Colon (tissue), 2 donors: ENCODE measurements around the gene EPS15.
"Not testable (repeated sequence)": the region's sequence is repeated elsewhere in the genome, so short reads cannot be mapped to it uniquely, and the experiment has no call there.

Source experiments
- FAIRE-seq: peaks from 2 replicates; lab custom pipeline; 2012; peaks lifted over from hg19 to GRCh38; lab: Jason Lieb, UNC
- donor health status: control.
- donor health status: control.

Gene EPS15

DNA sequence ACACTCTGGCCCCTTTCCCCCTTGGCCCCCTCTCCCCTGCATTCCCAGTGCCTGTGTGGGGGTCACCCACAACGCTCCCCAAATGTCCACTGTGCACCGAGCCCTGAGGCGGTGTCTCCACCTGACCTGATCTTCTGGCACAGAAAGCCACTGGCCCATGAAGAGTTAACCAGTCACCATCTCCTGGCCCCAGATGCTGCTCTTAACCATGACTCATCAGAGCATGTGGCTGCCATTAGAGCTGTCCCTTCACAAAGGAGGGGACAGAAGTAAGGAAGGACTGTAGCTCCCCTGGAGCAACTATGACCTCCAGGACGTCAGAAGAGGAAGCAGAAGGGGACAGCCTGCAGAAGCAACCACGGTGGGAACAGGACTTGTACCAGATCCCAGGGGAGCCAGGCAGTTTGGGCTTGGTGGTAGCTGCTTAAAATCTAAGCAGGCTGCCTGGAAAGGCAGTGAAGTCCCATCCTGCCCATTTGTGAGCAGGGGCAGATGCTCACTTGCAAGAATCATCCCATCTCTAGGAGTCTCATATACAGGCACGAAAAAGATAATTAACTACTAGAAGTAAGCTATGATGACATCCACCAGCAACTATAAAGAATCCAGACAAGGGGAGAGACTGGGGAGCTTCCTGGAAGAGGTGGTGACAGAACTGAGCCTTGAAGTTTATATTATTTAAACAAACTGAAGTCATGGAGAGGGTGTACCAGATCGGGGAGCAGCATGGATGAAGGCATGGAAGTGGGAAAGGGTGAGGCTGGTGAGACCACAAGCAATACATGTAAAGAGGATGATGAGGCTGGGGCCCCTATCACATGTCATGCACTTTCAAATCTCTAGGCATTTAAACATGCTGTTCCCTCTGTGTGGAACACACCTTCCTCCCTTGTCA, 187.6 kb downstream of the EPS15 start:
- no peak for FAIRE-seq

DNA sequence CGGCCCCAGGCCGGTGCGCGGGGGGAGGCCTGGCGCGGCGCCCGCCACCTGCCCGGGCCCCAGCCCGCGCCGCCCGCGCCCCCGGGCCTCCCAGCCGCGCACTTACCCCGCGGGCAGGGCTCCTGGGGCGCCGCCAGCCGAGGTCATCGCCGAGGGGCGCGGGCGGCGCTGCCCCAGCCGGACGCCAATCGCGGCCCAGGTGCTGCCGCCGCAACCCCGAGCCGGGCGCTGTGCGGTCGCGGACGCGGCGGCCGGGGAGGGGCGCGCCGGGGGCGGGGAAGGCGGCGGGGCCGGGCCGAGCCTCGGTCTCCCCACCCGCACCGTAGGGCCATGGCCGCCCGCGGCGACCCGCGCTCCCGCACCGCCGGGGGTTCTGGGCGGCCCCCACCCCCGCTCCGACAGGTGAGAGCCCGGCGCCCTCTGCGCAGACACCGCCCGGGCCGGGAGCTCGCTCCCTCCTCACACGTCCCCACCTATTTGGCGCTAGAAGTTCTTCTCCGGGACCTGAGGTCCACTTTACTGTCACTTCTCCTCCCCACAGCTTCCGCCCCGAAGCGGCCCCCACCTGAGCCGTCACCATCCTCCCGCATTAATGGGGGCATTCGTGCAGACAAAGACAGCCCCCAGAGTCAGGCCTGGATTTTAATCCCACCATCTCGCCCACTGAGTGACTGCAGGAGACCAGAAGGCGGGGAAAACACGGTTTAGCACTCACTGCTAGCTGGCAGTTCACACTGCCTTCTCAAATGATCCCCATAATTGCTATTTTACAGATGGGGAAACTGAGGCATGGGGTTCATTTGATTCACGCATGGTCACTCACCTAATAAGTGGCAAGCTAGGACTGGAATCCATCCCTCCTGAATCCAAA, 188.5 kb downstream of the EPS15 start, which contains the start of gene TTC39A:
TTC39A (minus strand) TSS at position 232 of the 871 bp plus-strand sequence; CDS start at position 147, 85 bp downstream.
- FAIRE-seq = no peak

DNA sequence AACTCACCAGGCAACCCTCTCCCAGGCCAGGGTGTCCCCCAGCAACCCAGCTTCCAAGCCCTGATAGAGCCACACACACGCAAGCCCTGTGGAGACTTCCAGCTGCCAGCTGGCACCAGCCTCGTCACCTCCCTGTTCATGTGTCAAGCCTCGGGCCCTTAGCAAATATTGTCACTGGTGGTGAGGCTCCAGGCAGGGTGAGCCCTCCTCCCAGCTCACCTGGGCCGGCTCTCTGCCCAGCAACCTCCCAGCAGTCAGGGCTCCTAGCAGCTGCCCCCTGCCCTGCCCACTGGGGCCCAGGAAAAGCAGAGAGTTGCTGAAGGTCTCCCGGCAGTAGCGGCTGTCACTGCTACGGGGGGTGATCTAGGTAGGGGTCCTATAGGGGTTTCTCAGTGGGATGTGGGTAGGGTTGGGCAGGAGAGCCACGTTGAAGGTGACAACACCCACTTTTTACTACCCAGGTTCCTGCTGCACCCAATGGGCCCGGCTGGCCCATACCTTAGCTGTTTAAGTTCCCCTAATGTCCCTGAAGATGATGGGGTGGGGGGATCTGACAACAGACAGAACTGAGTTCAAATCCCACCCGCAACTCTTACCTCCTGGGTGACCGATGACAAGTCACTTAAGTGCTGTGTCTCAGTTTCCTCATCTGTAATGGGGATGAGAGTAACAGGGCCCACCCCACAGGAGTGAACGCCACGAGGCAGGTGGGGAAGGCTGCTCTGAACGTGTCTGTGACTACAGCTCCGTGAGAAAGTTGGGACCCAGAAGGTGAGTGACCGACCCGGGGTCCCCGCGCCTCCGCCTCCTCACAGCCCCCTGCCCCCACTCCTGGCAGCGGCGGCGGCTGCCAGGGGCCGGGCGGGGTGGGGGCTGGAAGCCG, 189.4 kb downstream of the EPS15 start:
- FAIRE-seq = no peak

DNA sequence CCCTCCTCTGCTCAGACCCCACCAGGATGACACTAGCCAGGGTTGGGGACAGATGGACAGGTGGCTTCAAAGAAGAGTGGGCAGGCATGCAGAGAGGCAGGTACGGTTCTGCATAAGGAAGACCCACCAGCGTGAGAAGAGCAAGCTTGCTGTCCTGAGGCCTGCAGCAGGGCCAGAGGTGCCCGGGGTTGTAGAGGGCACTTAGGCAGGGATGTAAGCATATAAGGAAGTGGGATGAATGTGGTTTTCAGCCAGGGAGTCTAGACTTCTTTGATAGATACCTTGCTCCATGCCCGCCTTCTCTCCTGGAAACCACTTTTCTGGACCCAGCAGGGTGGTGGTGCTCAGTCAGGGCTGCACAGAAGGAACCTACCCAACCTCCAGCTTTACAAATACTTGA, 190.1 kb downstream of the EPS15 start:
- FAIRE-seq = no peak

DNA sequence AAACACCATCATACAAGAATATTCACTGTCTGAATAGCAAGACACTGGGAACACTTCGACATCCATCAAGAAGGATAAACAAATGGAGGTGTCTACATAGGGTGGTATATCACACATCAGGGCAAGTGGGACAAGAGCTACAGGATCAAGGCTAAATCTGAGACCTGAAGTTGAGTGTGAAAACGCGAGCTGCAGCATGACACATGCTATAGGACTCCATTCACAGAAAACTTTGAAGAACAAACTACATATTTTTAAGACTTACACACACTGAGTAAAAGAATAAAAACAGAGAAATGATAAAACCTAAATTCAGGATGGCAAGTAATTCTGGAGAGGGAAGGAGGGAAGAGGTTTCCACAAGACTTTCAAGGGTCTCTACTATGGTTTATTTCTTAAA, 190.8 kb downstream of the EPS15 start:
- no peak for FAIRE-seq

DNA sequence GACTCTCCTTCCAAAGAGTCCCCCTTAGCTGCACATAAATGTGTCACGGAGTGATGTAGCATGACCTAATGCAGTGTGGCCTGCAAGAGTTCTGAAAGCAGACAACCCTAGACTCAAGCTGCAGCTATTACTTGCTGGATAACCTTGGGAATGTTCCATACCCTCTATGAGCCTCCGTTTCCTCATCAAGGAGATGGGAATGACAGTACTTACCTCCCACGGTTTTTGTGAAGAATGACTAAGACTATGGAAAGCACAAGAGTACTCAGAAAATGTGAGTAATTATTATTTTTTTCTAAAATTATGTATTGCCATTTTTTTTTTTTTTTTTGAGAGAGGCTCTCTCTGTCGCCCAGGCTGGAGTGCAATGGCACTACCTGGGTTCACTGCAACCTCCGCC, 191.7 kb downstream of the EPS15 start:
- FAIRE-seq = no peak

DNA sequence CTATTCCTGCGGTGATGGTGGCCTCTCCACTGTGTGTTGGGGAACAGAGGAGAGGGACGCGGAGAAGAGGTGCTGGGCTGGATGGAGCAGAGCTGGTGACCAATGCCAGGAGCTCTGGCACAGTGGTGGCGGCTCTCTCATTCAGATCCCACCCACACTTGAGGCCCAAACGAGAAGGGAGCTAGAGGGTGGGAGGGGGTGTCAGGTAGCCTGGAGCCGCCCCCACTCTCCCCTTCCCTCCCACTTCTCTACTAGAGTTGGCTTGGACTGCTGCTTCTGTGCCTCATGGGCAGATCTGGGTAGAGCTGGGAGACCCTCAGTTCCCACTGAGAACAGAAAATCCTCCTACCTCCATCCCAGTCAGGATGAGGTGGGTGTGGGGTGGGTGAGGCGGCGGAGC, 192.2 kb downstream of the EPS15 start:
- no peak for FAIRE-seq

DNA sequence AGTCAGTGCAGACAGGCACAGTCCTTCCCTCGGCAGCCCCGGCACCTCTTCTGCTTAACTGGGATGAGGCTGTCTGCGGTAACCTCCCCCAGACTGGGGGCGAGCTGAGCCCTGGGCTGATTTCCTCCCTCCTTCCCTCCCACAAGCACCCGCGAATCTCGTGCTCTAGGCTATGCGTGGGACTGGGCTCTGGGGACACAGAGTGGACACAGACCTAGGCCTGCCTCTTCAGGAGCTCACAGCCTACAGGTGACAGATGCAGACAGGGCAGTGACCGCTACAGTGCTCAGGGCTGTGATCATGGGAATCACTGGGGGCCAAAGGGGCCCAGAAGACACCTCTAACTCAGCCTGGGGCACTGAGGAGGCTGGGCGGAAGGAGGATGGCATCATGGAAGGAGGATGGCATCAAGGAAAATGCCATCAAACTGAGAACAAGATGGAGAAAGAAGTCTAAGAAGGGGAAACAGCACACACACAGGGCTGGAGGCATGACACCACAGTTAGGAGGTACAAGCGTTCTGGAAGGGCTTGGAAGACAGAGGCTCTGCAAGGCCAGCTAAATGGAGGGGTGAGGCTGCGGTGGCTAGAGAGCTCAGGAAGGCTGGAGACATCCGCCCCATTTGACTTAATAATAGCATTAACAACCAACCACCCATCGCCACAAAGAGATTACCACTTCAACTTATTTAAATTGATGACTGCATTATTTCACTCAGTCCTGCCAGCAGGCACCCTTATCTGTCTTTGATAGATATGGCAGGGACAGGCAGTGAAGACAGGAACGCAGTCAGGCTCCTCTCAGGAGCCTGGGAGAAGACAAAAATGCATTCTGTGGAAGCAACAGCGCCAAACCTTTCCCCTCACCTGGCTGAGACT, 192.9 kb downstream of the EPS15 start:
- FAIRE-seq = no peak

DNA sequence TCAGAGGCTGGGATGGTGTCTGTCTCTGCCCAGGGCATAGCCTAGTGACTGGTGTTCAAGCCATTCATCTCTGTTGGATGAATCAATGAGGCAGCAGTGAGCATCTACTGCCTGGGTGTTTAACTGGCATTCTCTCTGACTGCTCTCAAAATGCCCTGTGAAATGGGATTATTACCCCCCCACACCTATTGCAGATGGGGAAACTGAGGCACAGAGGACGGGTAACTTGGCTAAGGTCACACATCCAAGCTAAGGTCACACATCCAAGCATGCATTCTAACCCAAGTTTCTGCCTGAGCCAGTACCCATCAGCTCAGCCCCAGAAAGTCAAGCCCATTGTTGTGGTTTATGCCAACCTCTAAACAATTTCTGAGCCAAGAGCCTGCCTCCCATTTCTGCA, 193.7 kb downstream of the EPS15 start:
- no peak for FAIRE-seq

DNA sequence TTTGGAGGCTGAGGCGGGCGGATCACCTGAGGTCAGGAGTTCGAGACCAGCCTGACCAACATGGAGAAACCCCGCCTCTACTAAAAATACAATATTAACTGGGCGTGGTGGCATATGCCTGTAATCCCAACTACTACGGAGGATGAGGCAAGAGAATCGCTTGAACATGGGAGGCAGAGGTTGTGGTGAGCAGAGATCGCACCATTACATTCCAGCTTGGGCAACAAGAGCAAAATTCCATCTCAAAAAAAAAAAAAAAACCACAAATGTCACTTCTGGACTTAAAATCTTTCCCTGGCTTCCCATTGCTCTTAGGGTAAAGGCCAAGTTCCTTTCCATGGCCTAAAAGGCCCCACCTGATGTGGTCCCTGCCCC, 194.1 kb downstream of the EPS15 start:
- not testable (repeated sequence) for FAIRE-seq

DNA sequence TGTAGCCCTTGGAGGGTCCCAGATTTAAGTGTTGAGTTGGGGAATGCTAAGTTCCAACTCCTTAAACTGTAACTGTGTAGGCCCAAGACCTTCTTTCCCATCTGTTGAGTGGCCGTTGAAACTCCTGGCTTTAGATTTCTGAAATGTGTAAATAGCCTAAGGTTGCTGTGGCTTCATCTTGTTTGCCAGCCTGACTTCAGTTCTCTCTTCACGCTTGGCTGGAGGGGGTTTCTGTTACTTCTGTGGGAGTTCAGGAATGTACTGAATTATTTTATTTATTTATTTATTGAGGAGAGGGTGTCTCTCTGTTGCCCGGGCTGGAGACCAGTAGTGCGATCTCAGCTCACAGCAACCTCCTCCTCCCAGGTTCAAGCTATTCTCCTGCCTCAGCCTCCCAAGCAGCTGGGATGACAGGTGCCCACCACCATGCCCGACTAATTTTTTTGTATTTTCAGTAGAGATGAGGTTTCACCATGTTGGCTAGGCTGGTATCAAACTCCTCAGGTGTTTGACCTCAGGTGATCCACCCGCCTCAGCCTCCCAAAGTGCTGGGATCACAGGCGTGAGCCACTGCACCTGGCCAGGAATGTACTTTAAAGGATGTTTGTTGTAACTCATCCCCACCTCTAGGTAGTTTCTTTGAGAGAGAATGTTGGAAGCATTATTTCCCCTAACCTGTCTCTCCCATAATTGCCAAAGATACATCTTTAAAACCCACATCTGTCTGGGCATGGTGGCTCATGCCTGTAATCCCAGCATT, 194.6 kb downstream of the EPS15 start:
- no peak for FAIRE-seq

DNA sequence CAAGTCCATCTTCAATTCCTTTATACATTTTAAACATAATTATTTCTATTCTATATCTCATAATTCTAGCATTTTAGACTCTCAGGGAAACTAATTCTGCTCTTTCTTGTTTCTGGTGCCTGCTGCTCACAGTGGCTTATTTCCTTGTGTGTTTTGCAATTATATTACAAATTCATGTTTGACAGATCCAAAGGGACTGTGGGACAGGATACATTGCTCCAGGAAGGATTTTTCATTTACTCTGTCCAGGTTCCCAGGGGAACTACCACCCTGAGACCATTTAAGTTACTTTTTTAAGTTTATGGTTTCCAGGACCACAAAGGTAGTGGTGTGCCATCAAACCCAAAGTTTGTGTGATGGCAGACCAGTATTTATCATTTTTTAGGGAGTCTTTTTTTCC, 195.3 kb downstream of the EPS15 start:
- FAIRE-seq = no peak

DNA sequence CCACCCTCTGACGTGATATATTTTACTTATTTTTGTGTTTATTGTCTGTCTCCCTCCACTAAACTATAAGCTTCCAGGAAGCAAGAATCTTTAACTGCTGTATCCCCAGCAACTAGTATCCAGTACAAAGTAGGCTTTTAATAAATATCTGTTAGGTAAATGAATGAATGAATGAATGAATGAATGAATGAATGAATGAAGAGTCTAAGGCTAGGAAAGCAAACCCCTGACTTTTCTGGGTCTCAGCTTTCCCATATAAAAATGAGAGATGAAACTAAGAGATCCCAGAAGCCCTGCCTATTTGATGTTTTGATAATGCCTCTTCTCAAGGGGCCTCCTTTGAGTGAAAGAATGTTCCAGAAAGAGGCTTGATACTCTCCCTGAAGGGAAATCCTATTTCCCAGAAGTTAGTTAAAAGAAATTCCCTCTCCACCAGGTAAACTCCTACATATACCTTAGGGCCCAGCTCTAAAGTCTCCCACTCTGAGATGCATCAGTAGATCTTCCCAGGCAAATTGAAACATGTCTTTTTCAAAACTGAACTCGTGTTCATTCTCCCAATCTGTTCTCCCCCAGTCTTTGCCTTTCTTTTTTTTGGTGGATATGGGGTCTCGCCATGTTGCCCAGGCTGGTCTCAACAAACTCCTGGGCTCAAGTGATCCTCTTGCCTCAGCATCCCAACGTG, 196.5 kb downstream of the EPS15 start:
- FAIRE-seq = no peak

DNA sequence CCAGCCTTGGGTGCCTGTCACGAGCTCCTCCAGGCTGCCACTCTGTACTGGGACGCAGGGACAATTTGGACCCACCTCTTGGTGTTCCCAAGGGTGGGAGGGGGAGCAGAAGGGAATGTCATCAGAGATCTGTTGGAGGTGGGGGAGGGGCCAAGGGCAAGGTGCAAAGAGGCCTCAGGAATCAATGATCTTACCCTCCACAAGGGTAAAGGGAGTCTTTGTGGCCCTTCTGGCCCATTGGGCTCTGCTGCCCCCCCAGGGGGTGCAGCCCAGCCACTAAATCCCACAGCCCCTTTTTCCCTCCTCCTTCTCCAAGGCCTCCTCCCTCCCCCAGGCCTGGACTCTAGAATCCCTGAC, 197.2 kb downstream of the EPS15 start:
- FAIRE-seq = no peak

DNA sequence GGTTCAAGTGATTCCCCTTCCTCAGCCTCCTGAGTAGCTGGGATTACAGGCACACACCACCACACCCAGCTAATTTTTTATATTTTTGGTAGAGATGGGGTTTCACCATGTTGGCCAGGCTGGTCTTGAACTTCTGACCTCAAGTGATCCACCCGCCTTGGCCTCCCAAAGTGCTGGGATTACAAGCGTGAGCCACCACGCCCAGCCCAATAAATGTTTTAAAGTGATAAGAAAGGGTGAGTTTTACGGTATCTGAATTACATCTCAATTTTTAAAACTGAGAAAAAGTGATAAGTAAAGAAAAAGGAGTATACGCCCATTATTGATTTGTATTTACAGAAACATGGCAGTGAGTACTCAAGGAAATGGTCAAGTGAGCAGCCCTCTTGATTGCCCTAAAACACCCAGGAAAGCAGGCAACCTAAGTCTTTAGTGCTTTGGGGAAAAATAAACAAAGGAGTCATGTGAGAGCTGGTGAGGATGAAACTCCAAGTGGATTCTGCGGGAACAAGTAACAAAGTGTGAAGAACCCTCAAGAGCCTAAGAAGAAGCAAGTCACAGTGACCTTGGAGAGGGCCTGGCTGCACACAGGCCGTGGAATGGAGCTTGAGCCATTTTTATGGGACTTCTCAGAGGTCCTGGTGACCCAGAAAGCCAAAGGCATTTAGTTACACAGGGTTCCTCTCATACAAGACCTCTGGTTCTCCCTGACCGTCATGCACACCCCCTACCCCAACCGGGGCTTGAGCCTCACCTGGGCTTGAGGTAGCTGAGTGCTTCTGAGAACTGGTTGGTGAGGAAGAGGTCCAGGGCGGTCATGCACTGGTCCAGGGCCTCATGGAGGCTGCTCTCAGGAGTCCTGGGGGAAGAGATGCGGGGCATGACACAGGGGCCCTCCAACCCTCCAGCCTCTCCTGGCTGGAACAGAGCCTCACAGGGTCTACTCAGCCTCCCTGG, 197.8 kb downstream of the EPS15 start:
- no peak for FAIRE-seq

DNA sequence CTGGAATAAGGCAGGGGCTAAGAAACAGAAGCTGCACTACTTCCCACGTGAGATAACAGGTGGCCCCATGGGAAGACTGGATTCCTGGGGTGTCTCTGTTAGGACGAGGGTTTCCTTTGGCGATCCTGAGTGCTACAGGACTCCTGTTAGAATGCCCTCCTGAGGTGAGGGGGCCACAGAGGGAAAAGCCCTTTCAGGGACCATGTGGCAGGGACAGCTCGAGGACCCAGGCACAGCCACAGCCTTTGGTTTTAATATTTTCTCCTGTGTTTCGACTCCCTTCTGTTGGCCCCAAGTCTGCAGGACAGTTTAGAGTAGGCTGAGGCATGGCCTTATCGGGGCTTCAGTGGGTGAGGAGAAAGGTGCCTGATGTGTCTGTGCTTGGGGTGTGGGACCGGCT, 201.3 kb downstream of the EPS15 start:
- FAIRE-seq = no peak

DNA sequence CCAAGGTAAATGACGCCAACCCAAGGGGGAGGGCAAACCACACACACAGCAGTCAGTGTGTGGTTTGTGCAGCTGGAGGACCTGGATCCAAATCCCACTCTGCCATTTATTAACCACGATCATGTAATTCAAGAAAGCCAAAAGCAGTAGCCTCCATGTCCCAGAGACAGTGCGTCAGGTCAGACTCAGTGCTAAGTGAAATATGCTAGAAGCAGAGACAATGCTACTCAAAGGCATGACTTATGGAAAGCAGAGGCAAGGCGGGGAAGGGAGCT, 202.3 kb downstream of the EPS15 start:
- FAIRE-seq = no peak

DNA sequence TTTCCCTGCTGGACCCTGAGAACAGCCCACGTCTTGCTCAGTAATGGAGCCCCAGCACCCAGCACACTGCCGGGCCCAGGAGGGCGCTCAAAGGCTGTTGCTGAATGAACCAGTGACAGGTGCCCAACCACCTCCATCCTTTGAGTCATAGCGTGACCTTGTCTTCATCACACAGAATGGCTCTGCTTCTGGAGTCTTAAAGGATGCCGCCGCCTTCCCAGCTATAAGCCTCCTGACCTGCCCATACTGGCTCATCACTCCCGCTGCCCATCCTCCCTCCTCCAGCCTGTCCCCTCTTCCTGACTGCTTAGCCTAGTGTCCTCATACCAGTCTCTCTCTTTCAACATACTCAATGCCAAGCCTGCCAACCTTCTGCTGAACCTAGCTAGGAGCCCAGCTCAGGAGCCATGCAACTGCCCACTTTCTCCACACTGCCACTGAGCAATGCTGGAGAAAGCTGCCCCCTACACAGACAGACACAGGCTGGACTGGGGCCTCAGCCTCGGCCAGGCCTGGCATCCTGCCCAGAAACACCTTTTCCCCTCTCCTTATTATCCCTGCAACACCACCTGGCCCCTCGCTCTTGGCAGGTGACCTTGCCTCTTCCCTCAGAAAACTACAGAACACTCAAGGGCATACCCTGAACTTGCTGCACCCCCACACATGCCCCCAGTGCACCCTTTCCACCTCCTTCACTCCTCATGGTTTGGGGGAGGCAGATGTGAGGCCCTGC, 202.8 kb downstream of the EPS15 start:
- no peak for FAIRE-seq
